Measurements from ENCODE around the gene CREB3L4.

The CREB3L4 gene

DNA sequence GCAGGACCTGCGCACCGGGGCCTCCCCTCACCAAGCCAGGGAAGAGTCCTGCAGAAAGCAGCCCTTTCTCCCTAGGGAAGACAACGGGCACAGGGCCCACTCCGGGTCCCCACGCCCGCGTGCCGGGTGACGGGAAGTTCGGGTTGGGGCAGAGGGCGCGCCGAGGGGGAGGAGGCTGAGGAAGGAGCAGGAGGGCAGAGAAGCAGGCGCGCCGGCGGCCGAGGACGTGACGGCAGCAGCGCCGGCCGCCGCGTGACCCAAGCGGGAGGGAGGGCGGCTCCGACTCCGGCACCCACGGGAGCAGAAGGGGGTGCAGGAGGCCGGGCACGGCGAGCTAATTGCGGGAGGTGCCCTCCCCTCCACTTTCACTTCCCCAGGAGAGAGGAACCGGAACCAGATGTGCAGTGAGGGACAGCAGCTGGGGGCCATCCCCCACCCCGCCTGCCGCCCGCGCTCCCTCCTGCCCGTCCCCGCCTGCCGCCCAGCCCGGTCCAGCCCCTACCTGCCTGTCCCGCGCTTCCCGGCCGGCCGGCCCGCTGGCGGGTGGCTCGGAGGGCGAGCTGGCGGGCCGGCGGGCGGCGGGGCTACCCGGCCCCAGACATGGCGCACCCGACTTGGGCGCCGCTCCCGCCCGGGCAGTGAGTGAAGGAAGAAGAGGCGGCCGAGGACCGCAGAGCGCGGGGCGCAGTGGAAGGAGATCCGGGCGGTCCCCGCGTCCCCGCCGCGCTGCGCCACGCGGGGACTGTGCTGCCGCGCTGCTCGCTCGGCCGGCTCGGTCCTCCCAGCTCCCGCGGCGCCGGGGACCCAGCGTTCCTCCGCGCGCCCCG, 21.7 kb upstream of the CREB3L4 start (continued):
- TF ChIP-seq ZNF341 (tag by site-specific recombination; IDR thresholded peaks at IDR 0.05; ENCODE audit: low read depth) (peak; percentile 89), ZNF423 (tag by site-specific recombination; IDR thresholded peaks at IDR 0.05) (peak; percentile 98), KLF9 (tag by site-specific recombination; IDR thresholded peaks at IDR 0.05; ENCODE audit: low read depth) (peak; percentile 55), ZNF548 (tag by site-specific recombination; IDR thresholded peaks at IDR 0.05) (no peak), ZNF2 (tag by site-specific recombination; IDR thresholded peaks at IDR 0.05) (peak; percentile 40; the same call in 1 of the 2 replicates)
- TF ChIP-seq, protein P1, sequence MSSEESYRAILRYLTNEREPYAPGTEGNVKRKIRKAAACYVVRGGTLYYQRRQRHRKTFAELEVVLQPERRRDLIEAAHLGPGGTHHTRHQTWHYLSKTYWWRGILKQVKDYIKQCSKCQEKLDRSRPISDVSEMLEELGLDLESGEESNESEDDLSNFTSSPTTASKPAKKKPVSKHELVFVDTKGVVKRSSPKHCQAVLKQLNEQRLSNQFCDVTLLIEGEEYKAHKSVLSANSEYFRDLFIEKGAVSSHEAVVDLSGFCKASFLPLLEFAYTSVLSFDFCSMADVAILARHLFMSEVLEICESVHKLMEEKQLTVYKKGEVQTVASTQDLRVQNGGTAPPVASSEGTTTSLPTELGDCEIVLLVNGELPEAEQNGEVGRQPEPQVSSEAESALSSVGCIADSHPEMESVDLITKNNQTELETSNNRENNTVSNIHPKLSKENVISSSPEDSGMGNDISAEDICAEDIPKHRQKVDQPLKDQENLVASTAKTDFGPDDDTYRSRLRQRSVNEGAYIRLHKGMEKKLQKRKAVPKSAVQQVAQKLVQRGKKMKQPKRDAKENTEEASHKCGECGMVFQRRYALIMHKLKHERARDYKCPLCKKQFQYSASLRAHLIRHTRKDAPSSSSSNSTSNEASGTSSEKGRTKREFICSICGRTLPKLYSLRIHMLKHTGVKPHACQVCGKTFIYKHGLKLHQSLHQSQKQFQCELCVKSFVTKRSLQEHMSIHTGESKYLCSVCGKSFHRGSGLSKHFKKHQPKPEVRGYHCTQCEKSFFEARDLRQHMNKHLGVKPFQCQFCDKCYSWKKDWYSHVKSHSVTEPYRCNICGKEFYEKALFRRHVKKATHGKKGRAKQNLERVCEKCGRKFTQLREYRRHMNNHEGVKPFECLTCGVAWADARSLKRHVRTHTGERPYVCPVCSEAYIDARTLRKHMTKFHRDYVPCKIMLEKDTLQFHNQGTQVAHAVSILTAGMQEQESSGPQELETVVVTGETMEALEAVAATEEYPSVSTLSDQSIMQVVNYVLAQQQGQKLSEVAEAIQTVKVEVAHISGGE (tag by site-specific recombination; conservative IDR thresholded peaks at IDR 0.05; ENCODE audit: low read depth) = peak; percentile 88
- TF ChIP-seq, protein P2, sequence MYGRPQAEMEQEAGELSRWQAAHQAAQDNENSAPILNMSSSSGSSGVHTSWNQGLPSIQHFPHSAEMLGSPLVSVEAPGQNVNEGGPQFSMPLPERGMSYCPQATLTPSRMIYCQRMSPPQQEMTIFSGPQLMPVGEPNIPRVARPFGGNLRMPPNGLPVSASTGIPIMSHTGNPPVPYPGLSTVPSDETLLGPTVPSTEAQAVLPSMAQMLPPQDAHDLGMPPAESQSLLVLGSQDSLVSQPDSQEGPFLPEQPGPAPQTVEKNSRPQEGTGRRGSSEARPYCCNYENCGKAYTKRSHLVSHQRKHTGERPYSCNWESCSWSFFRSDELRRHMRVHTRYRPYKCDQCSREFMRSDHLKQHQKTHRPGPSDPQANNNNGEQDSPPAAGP (tag by site-specific recombination; IDR thresholded peaks at IDR 0.05) = peak; percentile 93
- TF ChIP-seq, protein P3, sequence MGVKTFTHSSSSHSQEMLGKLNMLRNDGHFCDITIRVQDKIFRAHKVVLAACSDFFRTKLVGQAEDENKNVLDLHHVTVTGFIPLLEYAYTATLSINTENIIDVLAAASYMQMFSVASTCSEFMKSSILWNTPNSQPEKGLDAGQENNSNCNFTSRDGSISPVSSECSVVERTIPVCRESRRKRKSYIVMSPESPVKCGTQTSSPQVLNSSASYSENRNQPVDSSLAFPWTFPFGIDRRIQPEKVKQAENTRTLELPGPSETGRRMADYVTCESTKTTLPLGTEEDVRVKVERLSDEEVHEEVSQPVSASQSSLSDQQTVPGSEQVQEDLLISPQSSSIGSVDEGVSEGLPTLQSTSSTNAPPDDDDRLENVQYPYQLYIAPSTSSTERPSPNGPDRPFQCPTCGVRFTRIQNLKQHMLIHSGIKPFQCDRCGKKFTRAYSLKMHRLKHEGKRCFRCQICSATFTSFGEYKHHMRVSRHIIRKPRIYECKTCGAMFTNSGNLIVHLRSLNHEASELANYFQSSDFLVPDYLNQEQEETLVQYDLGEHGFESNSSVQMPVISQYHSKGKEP (tag by site-specific recombination; IDR thresholded peaks at IDR 0.05) = no peak
- TF ChIP-seq, protein P4, sequence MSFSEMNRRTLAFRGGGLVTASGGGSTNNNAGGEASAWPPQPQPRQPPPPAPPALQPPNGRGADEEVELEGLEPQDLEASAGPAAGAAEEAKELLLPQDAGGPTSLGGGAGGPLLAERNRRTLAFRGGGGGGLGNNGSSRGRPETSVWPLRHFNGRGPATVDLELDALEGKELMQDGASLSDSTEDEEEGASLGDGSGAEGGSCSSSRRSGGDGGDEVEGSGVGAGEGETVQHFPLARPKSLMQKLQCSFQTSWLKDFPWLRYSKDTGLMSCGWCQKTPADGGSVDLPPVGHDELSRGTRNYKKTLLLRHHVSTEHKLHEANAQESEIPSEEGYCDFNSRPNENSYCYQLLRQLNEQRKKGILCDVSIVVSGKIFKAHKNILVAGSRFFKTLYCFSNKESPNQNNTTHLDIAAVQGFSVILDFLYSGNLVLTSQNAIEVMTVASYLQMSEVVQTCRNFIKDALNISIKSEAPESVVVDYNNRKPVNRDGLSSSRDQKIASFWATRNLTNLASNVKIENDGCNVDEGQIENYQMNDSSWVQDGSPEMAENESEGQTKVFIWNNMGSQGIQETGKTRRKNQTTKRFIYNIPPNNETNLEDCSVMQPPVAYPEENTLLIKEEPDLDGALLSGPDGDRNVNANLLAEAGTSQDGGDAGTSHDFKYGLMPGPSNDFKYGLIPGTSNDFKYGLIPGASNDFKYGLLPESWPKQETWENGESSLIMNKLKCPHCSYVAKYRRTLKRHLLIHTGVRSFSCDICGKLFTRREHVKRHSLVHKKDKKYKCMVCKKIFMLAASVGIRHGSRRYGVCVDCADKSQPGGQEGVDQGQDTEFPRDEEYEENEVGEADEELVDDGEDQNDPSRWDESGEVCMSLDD (tag by site-specific recombination; IDR thresholded peaks at IDR 0.05) = peak; percentile 81
- TF ChIP-seq, protein P5, sequence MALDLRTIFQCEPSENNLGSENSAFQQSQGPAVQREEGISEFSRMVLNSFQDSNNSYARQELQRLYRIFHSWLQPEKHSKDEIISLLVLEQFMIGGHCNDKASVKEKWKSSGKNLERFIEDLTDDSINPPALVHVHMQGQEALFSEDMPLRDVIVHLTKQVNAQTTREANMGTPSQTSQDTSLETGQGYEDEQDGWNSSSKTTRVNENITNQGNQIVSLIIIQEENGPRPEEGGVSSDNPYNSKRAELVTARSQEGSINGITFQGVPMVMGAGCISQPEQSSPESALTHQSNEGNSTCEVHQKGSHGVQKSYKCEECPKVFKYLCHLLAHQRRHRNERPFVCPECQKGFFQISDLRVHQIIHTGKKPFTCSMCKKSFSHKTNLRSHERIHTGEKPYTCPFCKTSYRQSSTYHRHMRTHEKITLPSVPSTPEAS (tag by site-specific recombination; IDR thresholded peaks at IDR 0.05) = peak; percentile 79; the same call in 1 of the 2 replicates

DNA sequence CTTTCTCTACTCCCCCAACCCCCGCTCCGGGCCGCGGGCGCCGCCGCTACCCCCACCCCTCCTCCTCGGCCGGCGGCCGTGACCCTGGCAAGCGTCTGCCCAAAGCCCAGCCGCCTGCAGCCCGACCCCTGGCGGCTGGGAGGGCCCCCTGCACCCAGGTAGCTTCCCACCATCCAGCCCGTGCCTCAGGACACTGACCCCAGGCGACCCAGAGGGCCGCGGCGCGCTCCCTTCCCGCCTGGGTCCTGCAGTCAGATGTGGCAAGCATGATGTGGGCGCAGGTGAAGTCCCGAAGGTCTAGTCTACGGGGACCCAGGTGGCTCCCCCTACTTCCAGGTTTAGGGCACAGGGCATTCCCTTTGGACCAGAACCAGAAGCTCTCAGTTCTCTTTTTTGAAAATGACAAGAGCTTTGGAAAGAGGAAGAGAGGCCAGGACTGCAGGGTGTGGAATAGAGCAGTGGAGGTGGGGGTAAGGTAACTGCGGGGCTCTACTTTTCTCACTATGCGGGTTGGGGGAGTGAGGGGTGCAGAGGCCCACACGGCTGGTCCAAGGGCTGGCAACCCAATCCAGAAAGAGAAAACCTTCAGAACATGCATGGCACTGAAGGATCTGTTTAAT, 21.0 kb upstream of the CREB3L4 start, which contains the start of gene DENND4B:
TSS of gene DENND4B (minus strand) at position 97 of the 620 bp plus-strand sequence. CDS start 2,344 bp downstream, outside the sequence.
- Histone ChIP-seq H3K27ac (ENCODE audit: extremely low read depth, low read depth, low read length) (peak within 1 kb of the TSS; percentile 91), H3K4me1 (ENCODE audit: control insufficient read depth, insufficient read depth, low read length) (no peaks in the 10 kb centered on the region), H3K9me3 (ENCODE audit: control insufficient read depth, insufficient read depth, low read depth, low read length) (no peaks in the 10 kb centered on the region), H3K36me3 (ENCODE audit: control insufficient read depth in 2 of 2, insufficient read depth in 1 of 2, low read length in 2 of 2) (peaks cover 12 to 67% of the 10 kb centered on the region in 2 experiments; a peak in 2 of 3 replicates), H3K4me3 (ENCODE audit: low read depth, low read length) (peak within 1 kb of the TSS; percentile 74)
- ChIA-PET POLR2A (interaction anchor here (1.0 to 4.3 kb wide), 11 partner anchors 10 to 143 kb away, joined by 4 to 36 read pairs (median 13); partner anchors contain the start of genes CREB3L4, CRTC2, GATAD2B and JTB), CTCF (interaction anchor here (0.6 to 1.8 kb wide), 27 partner anchors 9 to 402 kb away, joined by 3 to 13 read pairs (median 4); partner anchors contain the start of genes CRTC2, RAB13 and SLC39A1)
- TF ChIP-seq, protein P2 (tag by site-specific recombination; IDR thresholded peaks at IDR 0.05) = peak; percentile 63; the same call in 1 of the 2 replicates
- TF ChIP-seq IKZF3 (tag by site-specific recombination; IDR thresholded peaks at IDR 0.05) (no peak), ZSCAN23 (tag by site-specific recombination; IDR thresholded peaks at IDR 0.05) (no peak), ZNF560 (tag by site-specific recombination; IDR thresholded peaks at IDR 0.05; ENCODE audit: borderline replicate concordance) (no peak), ZNF175 (tag by site-specific recombination; IDR thresholded peaks at IDR 0.05) (no peak), BCL11A (tag by site-specific recombination; IDR thresholded peaks at IDR 0.05; ENCODE audit: low read depth) (peak; percentile 80; the same call in 1 of the 2 replicates), ZNF837 (tag by site-specific recombination; IDR thresholded peaks at IDR 0.05) (no peak), ZNF777 (tag by site-specific recombination; IDR thresholded peaks at IDR 0.05; ENCODE audit: borderline replicate concordance) (no peak), ZNF423 (tag by site-specific recombination; IDR thresholded peaks at IDR 0.05) (no peak), REPIN1 (tag by site-specific recombination; IDR thresholded peaks at IDR 0.05; ENCODE audit: low read depth) (no peak)
- TF ChIP-seq, protein P6, sequence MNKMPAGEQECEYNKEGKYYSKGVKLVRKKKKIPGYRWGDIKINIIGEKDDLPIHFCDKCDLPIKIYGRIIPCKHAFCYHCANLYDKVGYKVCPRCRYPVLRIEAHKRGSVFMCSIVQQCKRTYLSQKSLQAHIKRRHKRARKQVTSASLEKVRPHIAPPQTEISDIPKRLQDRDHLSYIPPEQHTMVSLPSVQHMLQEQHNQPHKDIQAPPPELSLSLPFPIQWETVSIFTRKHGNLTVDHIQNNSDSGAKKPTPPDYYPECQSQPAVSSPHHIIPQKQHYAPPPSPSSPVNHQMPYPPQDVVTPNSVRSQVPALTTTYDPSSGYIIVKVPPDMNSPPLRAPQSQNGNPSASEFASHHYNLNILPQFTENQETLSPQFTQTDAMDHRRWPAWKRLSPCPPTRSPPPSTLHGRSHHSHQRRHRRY (tag by site-specific recombination; IDR thresholded peaks at IDR 0.05) = no peak

Data from HEK293 (cell line).